IPS DF 6.9 (cell line): Measurements from ENCODE around the gene FAM167B.

ENCODE experiments used
- DNase-seq: peaks from one replicate; pipeline ENCODE4 v3.0.0-alpha.2; 2013; ENCODE audit warnings: low read depth, low spot score
- H3K27ac ChIP-seq: one replicate; pipeline ENCODE4 v1.5.1; 2013; ENCODE audit warnings: low read length, control low read depth
- H3K27me3 ChIP-seq: 2 replicates; pipeline ENCODE4 v1.6.1; 2013; ENCODE audit warnings: mild to moderate bottlenecking, low read length; ENCODE audit not compliant: control insufficient read depth, insufficient read depth
- H3K36me3 ChIP-seq: 2 replicates; pipeline ENCODE4 v1.6.1; 2013; ENCODE audit warnings: low read length; ENCODE audit not compliant: control insufficient read depth, insufficient read depth
- H3K4me1 ChIP-seq: 2 replicates; pipeline ENCODE4 v1.6.1; 2013; ENCODE audit warnings: low read length; ENCODE audit not compliant: control insufficient read depth, insufficient read depth
- H3K4me3 ChIP-seq: 2 replicates; pipeline ENCODE4 v1.5.1; 2013; ENCODE audit warnings: mild to moderate bottlenecking, low read length
- H3K9me3 ChIP-seq: 2 replicates; pipeline ENCODE4 v1.6.1; 2013; ENCODE audit warnings: low read length, inconsistent platforms; ENCODE audit not compliant: control insufficient read depth, insufficient read depth
- WGBS: extraction: QIAGEN DNeasy Blood & Tissue Kit; methylation state at CpG from one replicate; pipeline ENCODE4 v1.1.7; 2013; ENCODE audit warnings: mixed read lengths, missing lambda C conversion rate; ENCODE audit not compliant: insufficient read length, insufficient coverage; 5-methylcytosine and 5-hydroxymethylcytosine counted together

Gene FAM167B

DNA sequence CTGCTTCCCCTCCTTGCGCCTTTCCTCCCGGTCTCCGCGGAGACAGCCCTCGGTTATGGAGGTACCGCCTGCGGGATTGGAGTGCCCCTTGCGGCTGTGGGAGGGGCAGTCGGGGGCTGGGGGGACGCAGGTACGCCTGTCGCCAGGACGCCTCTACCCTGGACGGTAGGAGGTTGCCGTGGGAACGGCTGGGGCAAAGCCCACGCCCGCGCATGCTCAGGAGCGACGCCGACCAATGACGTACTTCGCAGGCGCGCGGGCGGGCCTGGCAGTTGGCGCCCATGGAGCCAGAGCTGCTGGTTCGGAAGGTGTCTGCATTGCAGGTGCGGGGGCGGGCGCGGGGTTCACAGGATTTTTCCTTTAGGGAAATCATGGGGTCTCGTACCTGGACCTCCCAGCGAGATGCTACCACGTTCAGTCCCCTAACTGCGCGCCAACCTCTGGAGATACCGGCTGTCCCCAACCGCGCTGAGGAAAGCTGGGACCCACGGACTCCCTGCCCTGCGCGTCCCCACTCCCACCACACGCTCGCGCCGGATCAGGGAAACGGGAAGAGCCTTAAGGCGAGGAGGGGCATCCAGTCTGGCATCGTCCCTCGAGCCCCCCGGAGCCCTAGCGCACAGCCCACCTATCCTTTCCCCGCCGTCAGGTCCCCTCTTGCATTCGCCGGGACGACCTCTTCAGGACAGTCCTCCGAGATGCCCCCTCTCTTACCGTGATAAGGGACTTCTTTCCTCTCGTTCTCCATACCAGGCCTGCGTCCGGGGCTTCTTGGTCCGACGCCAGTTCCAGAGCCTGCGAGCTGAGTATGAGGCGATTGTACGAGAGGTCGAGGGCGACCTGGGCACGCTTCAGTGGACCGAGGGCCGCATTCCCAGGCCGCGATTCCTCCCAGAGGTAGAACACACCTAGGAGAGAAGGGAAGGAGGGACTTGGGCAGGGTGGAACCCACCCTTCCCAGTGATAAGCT, 41.3 kb upstream of the FAM167B start, which contains the start of gene IQCC:
TSS of gene IQCC (plus strand) at position 271 of the 970 bp plus-strand sequence. CDS start at position 282, 11 bp downstream.
- Histone ChIP-seq H3K9me3 (no peaks in the 10 kb centered on the region), H3K4me3 (peak within 1 kb of the TSS; percentile 66; the same call in 1 of the 2 replicates), H3K27ac (no peak within 1 kb of the TSS), H3K36me3 (no peaks in the 10 kb centered on the region), H3K27me3 (no peaks in the 10 kb centered on the region), H3K4me1 (0 out of 2 replicates have a peak, but pooled peaks cover 4% of the 10 kb centered on the region)
- WGBS = no CpG with 5 or more reads among the region's 77 CpGs
- DNase-seq = peak; percentile 83

DNA sequence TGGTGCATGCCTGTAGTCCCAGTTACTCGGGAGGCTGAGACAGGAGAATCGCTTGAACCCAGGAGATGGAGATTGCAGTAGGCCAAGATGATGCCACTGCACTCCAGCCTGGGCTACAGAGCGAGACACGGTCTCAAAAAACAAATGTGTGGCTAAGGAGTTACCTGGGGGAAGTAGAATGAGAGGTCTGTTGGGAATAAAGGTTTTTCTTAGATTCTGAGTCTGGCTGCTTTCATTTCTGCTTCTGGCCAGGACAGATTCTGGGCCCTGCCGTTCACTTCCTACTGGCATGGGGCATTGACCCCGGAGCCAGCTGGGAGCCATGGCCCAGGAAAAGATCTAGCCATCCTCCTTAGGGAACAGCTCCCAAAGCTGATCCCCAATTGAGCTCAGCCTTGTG, 38.6 kb upstream of the FAM167B start:
- no peaks in the 10 kb centered on the region for H3K36me3 ChIP-seq
- no peak for DNase-seq
- no peak overlapping the region for H3K4me3 ChIP-seq
- H3K9me3 ChIP-seq = no peaks in the 10 kb centered on the region
- no peak overlapping the region for H3K27ac ChIP-seq
- H3K27me3 ChIP-seq = no peaks in the 10 kb centered on the region
- H3K4me1 ChIP-seq = no peaks in the 10 kb centered on the region
- WGBS = no CpG with 5 or more reads among the region's 6 CpGs

DNA sequence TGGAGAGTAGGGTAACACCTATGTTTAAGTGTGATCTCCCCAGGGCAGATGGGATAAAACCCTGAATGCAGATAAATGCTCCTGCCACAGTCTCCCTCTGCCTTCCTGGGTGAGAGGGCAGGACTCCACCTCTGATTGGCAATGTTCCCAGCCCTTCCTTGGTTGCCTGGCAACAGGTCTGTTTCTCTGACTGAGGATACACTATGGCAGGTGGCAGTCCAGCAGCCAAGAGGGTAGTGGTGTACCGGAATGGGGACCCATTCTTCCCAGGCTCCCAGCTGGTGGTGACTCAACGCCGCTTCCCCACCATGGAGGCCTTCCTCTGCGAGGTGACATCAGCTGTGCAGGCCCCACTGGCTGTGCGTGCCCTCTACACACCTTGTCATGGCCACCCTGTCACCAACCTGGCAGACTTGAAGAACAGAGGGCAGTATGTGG, 38.1 kb upstream of the FAM167B start, which contains the start of gene DCDC2B:
TSS of gene DCDC2B (plus strand) at position 199 of the 438 bp plus-strand sequence. CDS start at position 204, 5 bp downstream.
- Histone ChIP-seq H3K27ac (no peak within 1 kb of the TSS), H3K36me3 (no peaks in the 10 kb centered on the region), H3K27me3 (no peaks in the 10 kb centered on the region), H3K4me3 (no peak within 1 kb of the TSS), H3K4me1 (no peaks in the 10 kb centered on the region), H3K9me3 (no peaks in the 10 kb centered on the region)
- no CpG with 5 or more reads among the region's 5 CpGs for WGBS
- no peak for DNase-seq

DNA sequence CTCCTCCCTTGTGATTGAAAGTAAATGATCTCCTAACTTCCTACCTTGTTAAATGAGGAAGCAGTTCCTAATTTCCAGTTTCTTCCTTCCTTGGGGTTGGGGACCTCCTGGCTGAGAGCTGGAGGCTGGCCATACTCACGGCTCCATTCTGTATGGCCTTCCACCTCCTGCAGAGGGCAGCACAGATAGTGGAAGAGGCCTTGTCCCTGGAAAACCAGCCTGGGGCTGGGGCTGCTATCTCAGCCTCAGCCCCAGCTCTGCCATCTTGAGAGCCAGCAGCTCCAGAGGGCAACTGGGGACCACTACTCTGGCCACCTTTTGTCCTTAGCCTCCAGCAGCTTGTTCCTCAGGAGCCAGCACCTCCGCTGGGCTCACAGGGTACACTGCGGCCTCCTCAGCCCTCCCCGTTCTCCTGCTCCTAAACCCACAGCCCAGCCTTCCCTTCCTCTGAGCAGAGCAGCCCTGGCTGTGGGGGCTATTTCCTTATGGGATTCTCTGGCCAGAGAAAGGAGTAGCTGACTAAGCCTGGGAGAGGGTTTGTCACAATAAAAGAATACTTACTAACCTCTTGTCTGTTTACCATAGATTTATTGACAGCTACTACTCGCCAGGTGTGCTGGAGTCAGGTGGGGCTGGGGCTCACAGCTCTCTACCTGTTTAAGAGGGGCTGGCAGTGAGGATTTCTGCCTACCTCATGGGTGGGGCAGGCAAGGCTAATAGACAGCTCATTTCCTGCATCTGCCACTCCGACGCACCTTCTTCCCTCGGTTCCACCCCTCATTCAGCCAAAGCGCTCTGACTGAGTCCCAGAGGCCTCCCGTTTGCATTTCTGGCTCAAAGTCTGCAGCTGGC, 31.2 kb upstream of the FAM167B start:
- H3K9me3 ChIP-seq = no peaks in the 10 kb centered on the region
- no CpG with 5 or more reads among the region's 10 CpGs for WGBS
- no peaks in the 10 kb centered on the region for H3K27me3 ChIP-seq
- no peak for DNase-seq
- no peak overlapping the region for H3K4me3 ChIP-seq
- H3K27ac ChIP-seq = no peak overlapping the region
- no peaks in the 10 kb centered on the region for H3K4me1 ChIP-seq
- H3K36me3 ChIP-seq = peaks cover 9% of the 10 kb centered on the region; the same call in 1 of the 2 replicates

DNA sequence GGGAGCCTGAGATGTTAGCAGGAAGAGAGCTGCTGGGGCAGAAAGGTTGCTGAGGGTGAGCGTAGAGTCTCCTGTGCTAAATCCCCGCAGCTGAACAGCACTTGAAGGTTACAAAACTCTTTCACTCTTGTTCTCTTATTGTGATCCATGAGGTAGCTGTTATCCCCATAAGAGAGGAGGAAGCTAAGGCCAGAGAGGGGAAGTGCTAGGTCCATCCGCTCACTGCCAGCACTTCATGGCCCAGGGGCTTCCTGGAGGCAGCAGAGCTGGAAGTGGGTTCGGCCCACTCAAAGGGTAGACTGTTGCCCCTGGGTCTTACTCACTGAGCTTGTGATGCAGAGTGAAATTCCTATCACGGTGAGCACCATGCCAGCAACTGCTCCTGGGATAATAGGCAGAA, 30.5 kb upstream of the FAM167B start:
- peaks cover 9% of the 10 kb centered on the region; the same call in 1 of the 2 replicates for H3K36me3 ChIP-seq
- no peak overlapping the region for H3K27ac ChIP-seq
- H3K4me1 ChIP-seq = no peaks in the 10 kb centered on the region
- H3K4me3 ChIP-seq = no peak overlapping the region
- no peak for DNase-seq
- H3K27me3 ChIP-seq = no peaks in the 10 kb centered on the region
- WGBS = no CpG with 5 or more reads among the region's 5 CpGs
- no peaks in the 10 kb centered on the region for H3K9me3 ChIP-seq

DNA sequence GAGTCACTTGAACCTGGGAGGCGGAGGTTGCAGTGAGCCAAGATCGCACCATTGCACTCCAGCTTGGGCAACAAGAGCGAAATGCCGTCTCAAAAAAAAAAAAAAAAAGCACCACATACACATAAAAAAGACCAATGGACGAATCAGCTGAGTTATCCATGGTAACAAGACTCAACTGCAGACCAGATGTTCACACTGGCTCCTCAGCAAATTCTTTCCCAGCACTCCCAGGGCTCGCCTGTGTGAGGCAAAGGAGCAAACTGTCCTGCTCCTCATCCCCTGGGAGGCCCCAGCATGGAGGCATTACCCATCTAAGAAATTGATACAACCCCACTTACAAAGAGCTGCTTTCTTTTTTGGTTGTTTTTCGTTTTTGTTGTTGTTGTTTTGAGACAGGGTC, 28.0 kb upstream of the FAM167B start:
- Histone ChIP-seq H3K4me1 (no peaks in the 10 kb centered on the region), H3K4me3 (no peak overlapping the region), H3K27ac (no peak overlapping the region), H3K36me3 (peaks cover 11% of the 10 kb centered on the region), H3K27me3 (no peaks in the 10 kb centered on the region), H3K9me3 (no peaks in the 10 kb centered on the region)
- no peak for DNase-seq
- no CpG with 5 or more reads among the region's 7 CpGs for WGBS

DNA sequence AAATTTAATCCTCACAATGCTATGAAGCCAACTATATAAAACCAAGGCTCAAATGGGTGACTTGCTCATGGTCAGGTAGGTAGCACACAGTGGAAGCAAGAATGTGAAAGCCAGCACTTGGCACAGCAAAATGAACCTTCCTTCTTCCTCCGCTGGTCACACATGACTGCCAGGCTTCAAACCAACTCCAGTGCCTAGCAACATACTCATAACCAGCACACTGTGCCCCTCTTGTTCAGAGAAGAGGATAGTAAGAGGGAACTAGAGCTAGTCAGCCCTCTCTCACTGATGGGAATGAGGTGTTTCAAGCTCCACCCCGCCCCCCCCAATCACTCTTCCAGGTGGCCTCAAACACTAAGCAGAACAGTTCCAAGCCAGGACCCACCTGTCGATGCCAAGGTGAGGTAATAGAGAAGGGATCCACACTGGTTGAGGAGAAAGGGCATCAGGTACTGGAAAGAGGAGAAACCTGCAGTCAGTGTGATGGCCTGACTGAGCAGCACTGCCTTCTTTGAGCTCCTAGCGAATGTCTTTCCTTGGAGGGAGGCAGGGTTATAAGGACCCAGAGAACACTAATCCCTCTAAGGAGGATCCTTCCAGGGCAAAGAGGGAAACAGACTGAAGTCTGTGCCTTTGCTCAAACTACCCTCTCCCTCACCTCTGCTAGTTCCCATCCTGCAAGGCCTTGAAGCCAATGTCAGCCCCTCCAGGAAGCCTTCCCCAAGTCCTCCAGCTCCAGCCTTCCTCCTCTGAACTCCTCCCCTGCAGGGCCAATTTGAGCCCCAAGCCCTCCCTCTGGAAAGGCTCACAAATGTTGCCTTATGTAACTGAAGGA, 26.1 kb upstream of the FAM167B start:
- no peaks in the 10 kb centered on the region for H3K9me3 ChIP-seq
- WGBS = no CpG with 5 or more reads among the region's 4 CpGs
- H3K27ac ChIP-seq = no peak overlapping the region
- no peaks in the 10 kb centered on the region for H3K4me1 ChIP-seq
- peak overlapping the region; percentile 92; the same call in 1 of the 2 replicates for H3K4me3 ChIP-seq
- H3K27me3 ChIP-seq = no peaks in the 10 kb centered on the region
- peaks cover 9% of the 10 kb centered on the region for H3K36me3 ChIP-seq
- no peak for DNase-seq

DNA sequence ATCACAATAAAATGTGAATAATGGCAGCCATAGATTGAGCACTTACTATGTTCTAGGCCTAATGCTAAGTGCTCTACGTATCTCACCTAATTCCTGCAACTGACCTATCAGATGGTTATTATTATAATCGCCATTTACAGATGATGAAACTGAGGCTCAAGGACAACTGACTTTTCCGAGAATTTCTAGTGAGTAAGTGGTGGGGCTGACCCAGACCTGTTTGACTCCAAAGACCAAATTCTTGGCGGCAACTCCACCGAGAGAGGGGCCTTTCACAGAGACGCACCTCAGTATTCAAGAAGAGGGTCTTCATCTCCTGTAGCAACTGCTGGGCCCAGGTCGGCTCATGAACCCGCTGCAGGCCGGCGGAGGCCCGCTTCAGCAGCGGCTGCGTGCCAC, 25.4 kb upstream of the FAM167B start:
- H3K27ac ChIP-seq = no peak overlapping the region
- no peaks in the 10 kb centered on the region for H3K9me3 ChIP-seq
- H3K4me1 ChIP-seq = no peaks in the 10 kb centered on the region
- WGBS = no CpG with 5 or more reads among the region's 13 CpGs
- DNase-seq = no peak
- H3K27me3 ChIP-seq = no peaks in the 10 kb centered on the region
- peak overlapping the region; percentile 92; the same call in 1 of the 2 replicates for H3K4me3 ChIP-seq
- peaks cover 12% of the 10 kb centered on the region for H3K36me3 ChIP-seq

DNA sequence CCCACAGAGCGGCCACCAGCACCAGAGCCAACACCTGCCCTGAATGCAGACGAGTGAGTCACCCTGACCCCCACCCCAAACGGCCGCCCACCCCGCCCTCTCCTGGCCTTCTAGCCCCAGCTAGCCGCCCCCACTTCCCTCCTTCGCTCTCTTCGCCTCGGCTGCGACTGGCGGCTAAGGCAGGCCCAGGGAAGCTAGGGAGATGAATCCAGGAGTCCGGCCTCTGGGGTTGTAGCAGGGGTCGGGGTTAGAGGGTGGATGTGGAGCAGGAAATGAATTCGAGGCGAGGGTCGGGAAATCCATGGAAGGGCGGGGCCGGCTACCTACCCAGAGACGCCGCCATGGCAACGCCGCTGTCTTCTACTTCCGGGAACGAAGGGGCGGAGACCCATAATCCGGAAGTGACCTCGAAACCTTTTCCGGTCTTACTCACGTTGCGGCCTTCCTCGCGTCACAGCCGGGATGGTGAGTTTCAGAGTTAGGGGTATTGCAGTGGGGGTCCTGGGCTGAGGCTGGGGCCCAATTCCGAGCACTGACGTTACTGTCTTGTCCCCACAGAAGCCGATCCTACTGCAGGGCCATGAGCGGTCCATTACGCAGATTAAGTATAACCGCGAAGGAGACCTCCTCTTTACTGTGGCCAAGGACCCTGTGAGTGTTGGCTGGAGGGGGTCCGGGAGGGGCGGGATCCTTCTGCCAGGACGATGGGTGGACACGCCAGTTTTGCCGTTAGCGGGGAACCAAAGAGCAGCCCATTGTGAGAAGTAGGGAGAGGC, 24.9 kb upstream of the FAM167B start, which contains the start of the genes EIF3I and TMEM234:
TSS of gene EIF3I (plus strand) at position 428 of the 776 bp plus-strand sequence. CDS start at position 463, 35 bp downstream.
TSS of gene TMEM234 (minus strand) at position 374 of the 776 bp plus-strand sequence. CDS start at position 343, 31 bp downstream.
- peaks cover 9% of the 10 kb centered on the region for H3K36me3 ChIP-seq

More for the DNA sequence above, 24.9 kb upstream of the FAM167B start, which contains the start of the genes EIF3I and TMEM234:
- Histone ChIP-seq H3K9me3 (no peaks in the 10 kb centered on the region), H3K4me3 (peak within 1 kb of the TSS; percentile 92), H3K27ac (no peak within 1 kb of the TSS), H3K4me1 (no peaks in the 10 kb centered on the region), H3K27me3 (no peaks in the 10 kb centered on the region)
- peak; percentile 87 for DNase-seq
- no CpG with 5 or more reads among the region's 46 CpGs for WGBS
